ENCODE data around the gene GRID1.

GRID1 gene

GRCh38 chr10:86305521-86305920, 61.1 kb downstream of the GRID1 start:
- in situ Hi-C loops (cut with MboI; ENCODE audit: low pct_unique_long_range_greater_than_20kb, low sequenced_read_pairs, unreplicated experiment) = no loop called here
- no peak for DNase-seq (ENCODE audit: low spot score)
- no peak for TF ChIP-seq CTCF (IDR thresholded peaks at IDR 0.05; ENCODE audit: extremely low read depth, insufficient read depth, missing control alignments)

GRCh38 chr10:86304436-86304835, 62.2 kb downstream of the GRID1 start:
- TF ChIP-seq CTCF (IDR thresholded peaks at IDR 0.05; ENCODE audit: extremely low read depth, insufficient read depth, missing control alignments) = no peak
- in situ Hi-C loops (cut with MboI; ENCODE audit: low pct_unique_long_range_greater_than_20kb, low sequenced_read_pairs, unreplicated experiment) = no loop called here
- no peak for DNase-seq (ENCODE audit: low spot score)

DNA sequence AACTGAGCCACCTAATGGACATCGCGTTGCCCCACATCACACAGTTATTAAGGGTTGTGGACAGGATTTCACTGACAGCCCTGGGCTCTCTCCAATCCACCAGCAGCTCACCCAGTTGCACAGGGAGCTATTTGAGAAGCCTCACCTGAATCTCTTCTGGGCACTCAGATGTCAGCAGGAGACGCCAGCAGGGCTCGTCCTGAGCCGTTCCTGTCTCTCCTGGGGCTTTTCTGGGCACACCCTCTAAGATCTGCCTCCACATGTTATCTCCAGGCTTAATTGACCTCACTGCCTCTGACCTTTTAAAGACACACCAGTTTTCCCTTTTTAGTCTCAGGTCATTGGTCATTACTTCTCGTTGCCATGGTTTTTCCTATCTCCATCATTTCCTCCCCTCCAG, 63.0 kb downstream of the GRID1 start:
- TF ChIP-seq CTCF (IDR thresholded peaks at IDR 0.05; ENCODE audit: extremely low read depth, insufficient read depth, missing control alignments) = no peak
- in situ Hi-C loops (cut with MboI; ENCODE audit: low pct_unique_long_range_greater_than_20kb, low sequenced_read_pairs, unreplicated experiment) = no loop called here
- DNase-seq (ENCODE audit: low spot score) = no peak

GRCh38 chr10:86301971-86302370, 64.6 kb downstream of the GRID1 start:
- DNase-seq (ENCODE audit: low spot score) = no peak
- in situ Hi-C loops (cut with MboI; ENCODE audit: low pct_unique_long_range_greater_than_20kb, low sequenced_read_pairs, unreplicated experiment) = no loop called here
- TF ChIP-seq CTCF (IDR thresholded peaks at IDR 0.05; ENCODE audit: extremely low read depth, insufficient read depth, missing control alignments) = no peak

DNA sequence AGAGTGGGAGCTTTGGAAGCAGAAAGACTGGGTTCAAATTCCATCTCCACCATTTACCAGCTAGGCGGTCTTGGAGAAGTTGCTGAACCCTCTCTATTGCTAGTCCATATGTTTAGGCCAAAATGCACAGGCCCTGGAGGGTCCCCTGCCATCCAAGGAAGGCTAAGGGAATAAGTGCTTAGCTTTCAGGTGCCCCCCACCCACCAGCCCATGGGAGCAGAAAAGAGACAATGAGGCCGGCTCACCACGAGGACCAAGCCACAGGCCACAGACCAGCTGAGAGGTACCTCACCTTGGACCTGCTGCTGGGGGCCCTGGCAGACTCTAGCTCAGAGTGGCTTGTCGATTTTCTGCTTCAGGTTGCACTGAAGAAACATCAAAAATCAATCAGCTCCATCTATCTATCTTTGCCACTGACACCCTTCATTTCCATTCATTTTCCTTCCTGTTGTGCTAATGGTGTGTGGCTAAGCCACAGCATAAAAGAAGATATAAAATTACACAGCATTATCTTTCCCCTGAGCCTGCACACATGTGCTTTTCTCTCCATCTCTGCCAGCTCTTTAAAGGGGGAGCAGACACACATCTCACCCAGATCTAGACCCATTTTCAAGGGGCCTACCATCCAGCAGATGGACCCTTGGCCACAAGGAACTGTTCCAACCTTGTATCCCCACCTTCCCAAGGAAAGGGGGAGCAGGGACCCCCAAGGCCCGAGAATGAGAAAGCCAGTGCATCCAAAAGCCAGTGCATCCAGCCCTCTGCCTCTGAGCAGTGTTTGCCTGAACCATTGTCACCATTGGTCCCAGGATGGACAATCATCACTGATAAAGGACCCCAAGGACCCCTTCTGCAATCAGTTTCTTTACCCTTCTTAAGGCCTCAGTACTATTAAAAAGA, 65.4 kb downstream of the GRID1 start:
- in situ Hi-C loops (cut with MboI; ENCODE audit: low pct_unique_long_range_greater_than_20kb, low sequenced_read_pairs, unreplicated experiment) = no loop called here
- TF ChIP-seq CTCF (IDR thresholded peaks at IDR 0.05; ENCODE audit: extremely low read depth, insufficient read depth, missing control alignments) = no peak
- no peak for DNase-seq (ENCODE audit: low spot score)

DNA sequence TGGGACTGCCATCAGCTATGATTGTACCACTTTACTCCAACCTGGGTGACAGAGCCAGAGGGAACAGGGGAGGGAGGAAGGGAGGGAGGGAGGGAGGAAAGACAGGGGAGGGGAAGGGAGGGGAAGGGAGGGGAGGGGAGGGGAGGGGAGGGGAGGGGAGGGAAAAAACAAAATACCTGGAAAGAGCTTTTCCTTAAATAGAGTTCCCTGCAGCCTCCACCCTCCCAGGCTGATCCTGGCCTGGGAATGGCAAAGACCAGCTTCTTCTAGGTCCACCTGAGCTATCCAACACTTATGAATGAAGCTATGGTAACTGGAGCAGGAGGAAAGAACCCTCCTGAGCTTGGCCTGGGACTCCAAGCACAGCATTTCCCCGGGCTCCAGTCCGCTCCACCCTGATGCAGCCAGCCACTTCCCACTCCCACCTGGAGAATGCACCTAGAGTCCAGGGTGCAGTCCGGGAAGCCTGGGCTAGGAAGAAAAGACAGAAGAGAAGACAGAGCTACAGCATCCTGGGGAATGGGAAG, 66.1 kb downstream of the GRID1 start:
- DNase-seq (ENCODE audit: low spot score) = no peak
- no peak for TF ChIP-seq CTCF (IDR thresholded peaks at IDR 0.05; ENCODE audit: extremely low read depth, insufficient read depth, missing control alignments)
- in situ Hi-C loops (cut with MboI; ENCODE audit: low pct_unique_long_range_greater_than_20kb, low sequenced_read_pairs, unreplicated experiment) = no loop called here
